HEK293 (cell line): ENCODE results near the gene SYT2.

Experiments
- CTCF ChIP-seq: fragments of 450-650 bp; formaldehyde crosslinking; IDR thresholded peaks from 2 replicates; pipeline ENCODE4 v1.5.1; 2016; ENCODE audit warnings: missing biosample characterization, missing genetic modification characterization
- FEZF1 ChIP-seq: fragments of 450-650 bp; formaldehyde crosslinking; IDR thresholded peaks from 2 replicates; pipeline ENCODE4 v1.5.1; 2016; ENCODE audit warnings: missing biosample characterization, missing genetic modification characterization
- HOXC10 ChIP-seq: sonication (generic); formaldehyde crosslinking; IDR thresholded peaks from 2 replicates; pipeline ENCODE4 v1.8.1; 2023; ENCODE audit warnings: mild to moderate bottlenecking, missing genetic modification reagents
- ZBTB10 ChIP-seq: fragments of 450-650 bp; formaldehyde crosslinking; IDR thresholded peaks from 2 replicates; pipeline ENCODE4 v1.5.1; 2016; ENCODE audit warnings: missing biosample characterization, missing genetic modification characterization
- ZBTB20 ChIP-seq: fragments of 450-650 bp; formaldehyde crosslinking; IDR thresholded peaks from 2 replicates; pipeline ENCODE4 v1.5.1; 2016; ENCODE audit warnings: missing biosample characterization, missing genetic modification characterization
- ZFP37 ChIP-seq: fragments of 450-650 bp; formaldehyde crosslinking; IDR thresholded peaks from 2 replicates; pipeline ENCODE4 v1.5.1; 2016; ENCODE audit warnings: missing biosample characterization, missing genetic modification characterization
- ZNF10 ChIP-seq: fragments of 450-650 bp; formaldehyde crosslinking; IDR thresholded peaks from 2 replicates; pipeline ENCODE4 v1.5.1; 2017; ENCODE audit warnings: missing biosample characterization, missing genetic modification characterization
- ZNF394 ChIP-seq: fragments of 450-650 bp; formaldehyde crosslinking; IDR thresholded peaks from 2 replicates; pipeline ENCODE4 v1.5.1; 2016; ENCODE audit warnings: missing biosample characterization, missing genetic modification characterization, mild to moderate bottlenecking, moderate library complexity, borderline replicate concordance
- ZNF610 ChIP-seq: fragments of 450-650 bp; formaldehyde crosslinking; IDR thresholded peaks from 2 replicates; pipeline ENCODE4 v1.5.1; 2016; ENCODE audit warnings: missing biosample characterization, missing genetic modification characterization, borderline replicate concordance

- TF ChIP-seq ZBTB10 (tag by site-specific recombination), result no peak
- TF ChIP-seq CTCF, result no peak
- TF ChIP-seq ZFP37 (tag by site-specific recombination), result no peak
- TF ChIP-seq ZNF394 (tag by site-specific recombination), result no peak
- no peak for TF ChIP-seq FEZF1 (tag by site-specific recombination)
- TF ChIP-seq HOXC10 (CRISPR knock-in tag), result no peak
- TF ChIP-seq ZNF10 (tag by site-specific recombination), result no peak
- TF ChIP-seq ZNF610, result no peak
- TF ChIP-seq ZBTB20 (tag by site-specific recombination), result no peak
These were observed 795 bp downstream of the SYT2 start for GRCh38 chr1:202709276-202710041.
